ENCODE data around the gene MAP6D1. TPM values are rescaled to one million over a fixed set of nuclear protein-coding genes. Genes with fewer than 3 reads are reported as not detected.

The MAP6D1 gene
- total RNA-seq, 1 experiment from 2014 or later: 5.4 TPM

Other genes with a start within 250 kb of the MAP6D1 start
- gene KLHL24, start 190.0 kb downstream of the MAP6D1 start, total RNA-seq (2014; rRNA removed; shearing (Covaris generic)): 10.6 and 18.7 TPM in 2 replicates
- 16.1 and 17.1 TPM in 2 replicates for gene YEATS2, start 127.8 kb downstream of the MAP6D1 start, total RNA-seq (2014; rRNA removed; shearing (Covaris generic))
- gene PARL, start 59.3 kb upstream of the MAP6D1 start, total RNA-seq (2014; rRNA removed; shearing (Covaris generic)): 45.2 and 45.9 TPM in 2 replicates
- gene ABCC5, start 192.3 kb upstream of the MAP6D1 start, total RNA-seq (2014; rRNA removed; shearing (Covaris generic)): 3.7 and 4.8 TPM in 2 replicates
- gene HTR3D, start 206.2 kb upstream of the MAP6D1 start, total RNA-seq (2014; rRNA removed; shearing (Covaris generic)): not detected in 2 replicates
- gene HTR3C, start 227.5 kb upstream of the MAP6D1 start, total RNA-seq (2014; rRNA removed; shearing (Covaris generic)): not detected in 2 replicates